A172 (cell line): ENCODE data around the gene ADAM29. TPM values are rescaled to one million over a fixed set of nuclear protein-coding genes. Genes with fewer than 3 reads are reported as not detected.
"Not testable (repeated sequence)": the region's sequence is repeated elsewhere in the genome, so short reads cannot be mapped to it uniquely, and the experiment has no call there.

ENCODE experiments used
- DNase-seq: peaks from one replicate; pipeline ENCODE4 v3.0.0-alpha.2; 2015; ENCODE audit warnings: low spot score
- total RNA-seq: library from RNA; depleted of rRNA; stranded (reverse); fragments of >200 nt; shearing (Covaris generic); gene quantifications from 2 replicates; pipeline ENCODE4 v1.2.3, GENCODE V29; 2014; rRNA removed

ADAM29 gene
- total RNA-seq = not detected in 2 replicates

DNA sequence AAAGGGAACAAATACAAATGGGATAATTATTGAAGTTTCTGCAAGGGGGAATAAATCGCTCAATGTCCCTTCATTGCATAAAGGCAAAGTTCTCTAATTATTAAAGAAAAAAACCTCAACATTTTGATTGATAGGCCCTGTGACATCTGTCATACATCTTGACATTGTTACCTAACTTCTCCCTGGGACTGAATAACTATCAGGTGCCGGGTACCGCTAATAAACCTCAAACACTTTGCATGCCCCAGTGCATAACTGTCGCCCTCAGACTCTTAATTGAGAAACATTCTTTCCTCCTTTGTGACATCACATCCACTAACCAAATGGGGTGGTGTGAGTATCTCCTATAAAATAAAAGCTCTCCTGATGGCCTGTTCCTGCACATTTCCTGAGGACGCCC, at the start of gene ADAM29:
TSS of gene ADAM29 (plus strand) at position 301 of the 400 bp plus-strand sequence. CDS start 57,168 bp downstream, outside the sequence.
- DNase-seq = no peak

GRCh38 chr4:174869339-174869738, 48.8 kb upstream of the ADAM29 start:
- peak; percentile 23 for DNase-seq

- no peak for DNase-seq
Measured at GRCh38 chr4:174870311-174870710, 47.8 kb upstream of the ADAM29 start.

GRCh38 chr4:174871407-174871806, 46.8 kb upstream of the ADAM29 start:
- no peak for DNase-seq

- not testable (repeated sequence) for DNase-seq
Measured at GRCh38 chr4:174873146-174873545, 45.0 kb upstream of the ADAM29 start.

DNA sequence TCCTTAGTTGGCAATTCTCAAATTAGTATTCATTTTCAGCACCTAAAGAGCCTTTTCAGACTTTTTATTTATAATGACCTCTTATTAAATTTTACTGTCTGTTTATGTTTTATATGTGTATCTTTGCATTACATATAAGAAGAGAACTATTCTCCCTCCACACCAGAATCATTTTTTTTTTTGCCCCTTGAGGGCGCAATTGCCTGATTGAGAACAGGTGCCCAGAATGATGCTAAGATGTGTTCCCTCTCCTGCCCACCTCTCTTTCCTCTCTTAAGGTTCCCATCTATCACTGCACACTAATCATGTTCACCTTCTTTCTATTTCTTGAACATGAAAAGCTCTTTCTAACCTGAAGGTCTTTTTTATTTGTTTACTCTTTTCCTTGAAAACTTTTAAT, 44.2 kb upstream of the ADAM29 start:
- DNase-seq = peak; percentile 25

DNA sequence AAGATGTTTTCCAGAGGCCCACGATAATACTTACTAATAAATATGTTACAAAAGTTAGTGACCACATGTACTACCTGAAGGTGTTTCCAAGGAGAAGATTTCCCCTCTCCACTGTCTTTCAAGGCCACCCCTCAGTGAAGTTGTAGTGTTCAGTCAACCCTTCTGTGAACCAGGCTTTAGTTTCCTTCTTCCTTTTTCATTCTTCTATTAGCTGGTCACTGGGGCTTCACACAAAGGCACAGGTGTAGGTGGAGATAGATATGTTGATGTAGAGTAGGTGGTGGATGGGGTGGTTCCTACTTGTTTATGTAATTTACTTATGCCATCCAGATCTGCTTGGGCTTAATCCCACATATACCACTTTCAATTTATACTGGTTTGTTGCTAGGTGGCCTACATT, 43.3 kb upstream of the ADAM29 start:
- no peak for DNase-seq

GRCh38 chr4:174880001-174880400, 38.2 kb upstream of the ADAM29 start:
- DNase-seq = no peak

GRCh38 chr4:174882317-174882992, 35.7 kb upstream of the ADAM29 start:
- DNase-seq = no peak

DNA sequence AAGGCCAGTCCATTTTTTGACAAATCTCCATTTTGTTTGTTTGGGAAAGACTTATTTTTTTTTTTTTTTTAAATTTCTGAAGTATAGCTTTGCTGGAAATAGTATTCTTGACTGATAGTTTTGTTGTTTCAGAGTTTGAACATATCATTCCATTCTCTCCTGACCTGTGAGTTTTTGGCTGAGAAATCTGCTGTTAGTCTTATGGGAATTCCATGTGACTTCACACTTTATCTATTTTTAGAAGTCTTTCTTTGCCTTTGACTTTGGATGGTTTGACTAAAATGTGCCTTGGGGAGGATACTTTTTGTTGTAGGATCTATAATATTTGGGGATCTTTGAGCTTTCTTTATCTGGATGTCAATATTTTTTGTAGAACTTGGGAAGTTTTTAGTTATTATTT, 10.7 kb upstream of the ADAM29 start:
- no peak for DNase-seq

- DNase-seq = no peak
Measured at GRCh38 chr4:174910271-174910670, 7.9 kb upstream of the ADAM29 start.

- no peak for DNase-seq
Measured at GRCh38 chr4:174912919-174913543, 5.1 kb upstream of the ADAM29 start.

DNA sequence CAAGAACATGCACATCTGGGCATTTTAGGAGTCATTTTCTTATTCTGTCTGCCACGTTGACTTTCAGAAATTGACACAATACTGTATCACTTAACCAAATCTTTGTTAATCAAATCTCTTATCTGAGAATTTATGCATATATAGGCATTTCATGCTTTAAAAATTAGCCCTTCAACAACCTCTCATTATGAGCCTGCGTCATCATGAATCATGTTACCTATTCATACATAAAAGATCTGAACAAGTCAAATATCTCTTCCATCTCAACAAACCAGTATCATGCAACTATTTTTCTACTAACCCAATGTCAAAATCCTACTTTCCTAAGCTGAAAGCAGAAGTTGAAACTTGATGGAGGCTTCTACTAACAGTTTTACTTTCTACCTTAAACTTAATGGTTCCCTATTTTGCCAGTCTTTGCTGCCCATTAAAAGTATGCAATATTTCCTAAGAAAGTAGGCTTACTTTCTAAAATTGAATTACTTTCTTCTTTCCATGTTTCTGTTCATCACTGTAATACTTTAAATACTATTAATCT, 1.8 kb downstream of the ADAM29 start:
- no peak for DNase-seq

GRCh38 chr4:174926958-174927357, 8.8 kb downstream of the ADAM29 start:
- DNase-seq = no peak

DNA sequence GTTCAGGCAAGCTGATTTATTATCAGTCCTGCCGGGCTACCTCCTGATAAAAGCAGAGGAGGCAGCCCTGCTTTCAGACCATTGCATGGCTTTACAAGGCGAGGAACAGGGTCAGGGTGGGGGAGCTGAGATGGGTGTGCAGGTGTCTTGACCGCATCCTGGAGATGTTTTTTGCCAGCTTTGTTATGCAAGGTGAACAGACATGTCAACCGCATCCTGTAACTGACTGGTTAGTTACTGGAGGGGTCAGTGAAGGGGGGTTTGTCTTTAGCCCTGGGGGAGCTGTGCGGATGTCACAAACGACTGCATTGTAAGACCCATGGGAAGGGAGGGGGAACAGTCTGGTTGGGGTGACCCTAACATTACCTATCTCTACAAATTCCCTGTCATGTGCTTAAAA, 10.0 kb downstream of the ADAM29 start:
- no peak for DNase-seq

- no peak for DNase-seq
Measured at GRCh38 chr4:174928575-174929253, 10.6 kb downstream of the ADAM29 start.

DNA sequence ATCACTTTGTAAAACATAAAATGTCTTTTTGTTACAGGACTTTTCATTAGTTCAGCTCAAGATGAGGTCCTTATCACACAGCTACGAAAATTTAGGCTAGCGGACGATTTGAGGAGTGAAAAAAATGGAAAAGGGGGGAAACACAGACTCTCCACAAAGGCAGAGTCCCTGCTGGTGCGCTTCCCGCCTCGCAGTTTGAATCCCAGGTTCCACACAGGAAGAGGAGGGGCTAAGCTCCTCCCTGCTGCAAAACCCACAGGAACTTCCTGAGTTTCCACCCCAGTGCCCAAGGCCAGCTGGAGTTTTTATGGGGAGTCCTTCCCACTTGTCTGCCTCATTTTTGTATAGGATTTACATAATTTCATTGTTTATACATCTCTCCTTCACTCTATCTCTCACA, 11.2 kb downstream of the ADAM29 start:
- DNase-seq = no peak

- no peak for DNase-seq
Measured at GRCh38 chr4:174930895-174931294, 12.7 kb downstream of the ADAM29 start.

DNA sequence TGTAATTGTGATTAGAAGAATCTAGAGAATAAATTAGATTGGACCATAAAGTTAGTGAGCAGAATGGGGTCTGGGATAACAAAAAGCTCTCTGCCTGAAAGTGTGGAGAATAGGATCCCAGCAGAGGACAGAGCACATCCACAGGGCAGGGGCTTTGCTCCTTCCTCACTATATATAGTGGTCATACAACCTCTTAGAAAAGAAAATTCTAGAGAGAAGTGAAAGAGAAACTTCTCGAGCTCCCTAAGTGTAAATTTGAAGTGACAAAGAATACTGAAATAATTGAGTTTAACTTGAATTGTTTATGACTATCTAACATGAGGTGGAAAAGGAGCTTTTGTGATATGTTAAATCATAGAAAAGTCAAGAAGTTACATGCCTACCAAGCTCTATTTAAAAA, 14.9 kb downstream of the ADAM29 start:
- no peak for DNase-seq

DNA sequence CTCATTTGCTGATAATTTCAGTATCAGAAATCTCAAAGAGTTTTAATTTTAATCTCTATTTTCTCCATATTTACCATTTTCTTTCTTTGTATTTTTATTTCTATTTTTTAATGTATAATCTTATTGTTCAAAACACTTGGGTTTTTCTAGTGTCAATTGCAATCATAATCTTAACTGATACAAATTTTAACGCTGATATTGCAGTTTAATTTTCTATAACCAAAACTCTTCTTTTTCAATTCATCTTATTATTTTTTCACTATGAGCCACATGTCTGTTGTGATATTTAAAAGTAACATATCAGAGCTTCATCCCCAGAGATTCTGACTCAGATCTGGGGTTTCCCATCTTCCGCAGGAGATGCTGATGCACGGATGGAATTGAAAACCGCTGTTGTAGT, 16.2 kb downstream of the ADAM29 start:
- no peak for DNase-seq

GRCh38 chr4:174935607-174936006, 17.4 kb downstream of the ADAM29 start:
- no peak for DNase-seq

- no peak for DNase-seq
Measured at GRCh38 chr4:174940002-174940401, 21.8 kb downstream of the ADAM29 start.

DNA sequence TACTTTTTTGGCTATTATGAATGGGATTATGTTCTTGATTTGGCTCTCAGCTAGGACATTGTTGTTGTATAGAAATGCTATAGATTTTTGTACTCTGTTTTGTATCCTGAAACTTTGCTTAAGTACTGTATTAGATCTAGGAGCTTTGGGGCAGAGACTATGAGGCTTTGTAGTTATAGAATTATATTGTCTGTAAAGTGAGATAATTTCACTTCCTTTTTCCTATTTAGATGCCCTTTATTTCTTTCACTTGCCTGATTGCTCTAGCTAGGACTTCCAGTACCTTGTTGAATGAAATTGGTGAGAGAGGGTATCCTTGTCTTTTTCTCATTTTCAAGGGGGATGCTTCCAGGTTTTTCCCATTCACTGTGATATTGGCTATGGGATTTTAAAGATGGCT, 28.1 kb downstream of the ADAM29 start:
- DNase-seq = no peak
